ENCODE data around the gene ST3GAL5. TPM values are rescaled to one million over a fixed set of nuclear protein-coding genes. Genes with fewer than 3 reads are reported as not detected.

Gene ST3GAL5
- total and polyA plus RNA-seq, 2 of the 8 experiments (the other 6 are each of a cell fraction or from before 2014, with no cell fraction given), result 1.9 to 4.5 TPM

DNA sequence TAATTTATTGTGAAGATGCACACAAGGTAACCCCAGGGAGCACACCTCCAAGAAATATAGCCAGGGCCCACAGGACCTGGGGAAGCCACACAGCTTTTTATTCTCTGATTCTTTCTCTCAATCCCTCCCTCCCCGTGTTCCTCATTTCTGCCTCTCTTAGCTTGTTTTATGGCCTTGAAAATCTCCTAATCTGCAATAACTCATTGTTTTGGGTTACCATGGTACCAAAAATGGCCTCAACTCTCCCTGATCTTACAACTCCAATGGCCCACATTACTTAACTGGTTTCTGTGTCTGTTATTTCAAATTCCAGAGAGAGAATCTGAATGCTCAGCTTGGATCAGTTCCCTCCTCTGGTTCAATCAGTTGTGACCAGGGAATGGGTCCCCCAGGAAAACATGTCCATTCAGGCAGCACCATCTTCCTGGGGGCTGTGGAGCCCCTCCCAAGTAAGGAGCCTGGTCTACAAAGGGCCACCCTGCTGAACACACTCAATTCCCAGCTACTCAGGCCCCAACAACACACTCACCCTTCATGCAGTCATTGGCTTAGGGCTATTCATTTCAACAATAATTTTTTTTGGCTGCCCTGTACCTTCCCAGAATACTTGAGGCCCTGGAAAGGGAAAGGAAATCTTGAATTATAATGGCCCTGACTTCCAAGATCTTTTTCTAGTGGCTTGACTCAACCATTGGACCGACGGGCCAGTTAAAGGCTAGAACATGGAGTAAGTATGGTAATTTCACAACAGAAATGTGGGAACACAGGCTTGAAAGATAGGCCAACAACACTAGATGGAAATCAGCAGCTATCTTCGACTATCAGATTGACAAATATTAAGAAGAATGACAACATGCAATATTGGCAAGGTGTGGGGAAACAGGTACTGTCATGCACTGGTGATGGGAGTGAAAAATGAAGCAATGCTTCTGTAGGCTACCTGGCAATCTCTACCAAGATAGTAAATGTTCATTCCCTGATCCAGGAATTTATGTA, 41.6 kb upstream of the ST3GAL5 start:
- no peak overlapping the region for H4K5ac ChIP-seq (ENCODE audit: insufficient read length, low read depth, low read length)
- FAIRE-seq, result no peak
- no peaks in the 10 kb centered on the region for H3K23me2 ChIP-seq (ENCODE audit: low read depth, low read length)
- H4K20me1 ChIP-seq (replicated peaks in 1 of 2; ENCODE audit: control insufficient read depth in 1 of 2, insufficient read depth in 2 of 2, low read length in 2 of 2), result no peaks in the 10 kb centered on the region
- H2BK12ac ChIP-seq (ENCODE audit: low read depth, low read length), result no peak overlapping the region
- H2AFZ ChIP-seq (ENCODE audit: low read length), result no peak overlapping the region
- H3K36me3 ChIP-seq (ENCODE audit: control insufficient read depth in 2 of 4, insufficient read depth in 4 of 4, low read length in 3 of 4), result no peaks in the 10 kb centered on the region
- H3K23ac ChIP-seq (ENCODE audit: insufficient read length), result no peak overlapping the region
- H3K4ac ChIP-seq (replicated peaks; ENCODE audit: insufficient read length, low read depth, low read length), result no peak overlapping the region
- no peak for DNase-seq (ENCODE audit: low read depth in 1 of 2, low spot score in 2 of 2)
- no peaks in the 10 kb centered on the region for H3K79me1 ChIP-seq (ENCODE audit: low read depth, low read length)
- no peak overlapping the region for H4K91ac ChIP-seq (replicated peaks; ENCODE audit: insufficient read length, low read length)
- no peak overlapping the region for H2BK20ac ChIP-seq (ENCODE audit: low read length)
- H3K4me3 ChIP-seq (ENCODE audit: extremely low read depth in 1 of 4, insufficient read depth in 2 of 4, low read depth in 3 of 4, low read length in 4 of 4), result no peak overlapping the region
- H3K27me3 ChIP-seq (replicated peaks in 1 of 4; ENCODE audit: control insufficient read depth in 3 of 4, extremely low read depth in 1 of 4, insufficient read depth in 3 of 4, low read length in 3 of 4), result no peaks in the 10 kb centered on the region
- no peak overlapping the region for H3K4me2 ChIP-seq (ENCODE audit: insufficient read depth in 1 of 2, low read depth in 2 of 2, low read length in 2 of 2)
- POLR2A ChIA-PET (ENCODE audit: partially characterized antibody), result interaction anchor here (0.6 kb wide), 1 partner anchor 71 kb away, joined by 3 read pairs; no protein-coding TSS in a partner anchor
- WGBS, 2 experiments (ENCODE audit: extremely low coverage in 1 of 2, insufficient coverage in 1 of 2, insufficient read length in 1 of 2, insufficient replicate concordance in 2 of 2, low coverage in 1 of 2, low lambda C conversion rate in 2 of 2, missing lambda C conversion rate in 1 of 2), result 89% methylated on average over 4 of the region's 4 CpGs; no CpG with 5 or more reads in 1 of the 2 experiments
- no peak overlapping the region for H2BK15ac ChIP-seq (ENCODE audit: low read length)
- H3K14ac ChIP-seq (ENCODE audit: insufficient read length), result no peak overlapping the region
- no peak overlapping the region for H3K9ac ChIP-seq (replicated peaks in 1 of 4; ENCODE audit: extremely low read depth in 1 of 4, low read depth in 3 of 4, low read length in 3 of 4)
- H3K27ac ChIP-seq (ENCODE audit: low read depth, low read length), result no peak overlapping the region
- H4K8ac ChIP-seq (ENCODE audit: extremely low read depth, insufficient read depth, low read length), result no peak overlapping the region
- CTCF ChIA-PET (ENCODE audit: partially characterized antibody), result interaction anchor here (0.6 to 1.5 kb wide), 3 partner anchors 9 to 894 kb away, joined by 3 to 5 read pairs (median 3); no protein-coding TSS in a partner anchor
- H2AK5ac ChIP-seq (ENCODE audit: low read depth, low read length), result no peak overlapping the region
- H3K18ac ChIP-seq (ENCODE audit: extremely low read depth, low read length), result no peak overlapping the region
- no peaks in the 10 kb centered on the region for H3K9me3 ChIP-seq (ENCODE audit: insufficient read depth in 2 of 2, low read depth in 1 of 2, low read length in 1 of 2)
- H2BK5ac ChIP-seq (ENCODE audit: low read depth, low read length), result no peak overlapping the region
- H3K56ac ChIP-seq (replicated peaks; ENCODE audit: insufficient read length, low read depth, low read length), result no peak overlapping the region
- no peak for TF ChIP-seq BACH1 (IDR thresholded peaks at IDR 0.05; ENCODE audit: low read length)
- TF ChIP-seq CHD1 (IDR thresholded peaks at IDR 0.05; ENCODE audit: low read depth, low read length), result no peak
- no peak for TF ChIP-seq TEAD4 (IDR thresholded peaks at IDR 0.05; ENCODE audit: low read depth, low read length)
- TF ChIP-seq ASH2L (IDR thresholded peaks at IDR 0.05; ENCODE audit: low read length), result no peak
- TF ChIP-seq SIN3A (conservative IDR thresholded peaks at IDR 0.05 in 1 of 2, IDR thresholded peaks at IDR 0.05 in 1 of 2; ENCODE audit: low read depth in 1 of 2, low read length in 2 of 2), result no peak
- no peak for TF ChIP-seq TAF7 (optimal IDR thresholded peaks at IDR 0.05; ENCODE audit: borderline replicate concordance, low read depth, low read length)
- TF ChIP-seq NANOG (IDR thresholded peaks at IDR 0.05; ENCODE audit: insufficient read depth, low read depth, low read length, poor library complexity, severe bottlenecking), result no peak
- no peak overlapping the region for H2BK120ac ChIP-seq (replicated peaks; ENCODE audit: low read depth, low read length)
- H3K79me2 ChIP-seq (ENCODE audit: control insufficient read depth in 1 of 2, insufficient read depth in 2 of 2, low read length in 2 of 2), result no peaks in the 10 kb centered on the region
- H3K4me1 ChIP-seq (replicated peaks in 1 of 4; ENCODE audit: control insufficient read depth in 3 of 4, insufficient read depth in 4 of 4, low read length in 3 of 4), result no peaks in the 10 kb centered on the region

All from H1 (cell line).